ENCODE measurements around the gene CST6. TPM values are rescaled to one million over a fixed set of nuclear protein-coding genes. Genes with fewer than 3 reads are reported as not detected.

The CST6 gene
- polyA plus RNA-seq, 1 experiment, result 5.9 TPM

- ChIA-PET POLR2A (no interaction called here), CTCF (interaction anchor here (7.7 kb wide), 1 partner anchor 9 kb away, joined by 48 read pairs; no protein-coding TSS in a partner anchor)
- no peak for DNase-seq (ENCODE audit: low read depth)
- H3K4me3 ChIP-seq (ENCODE audit: low read depth, low read length), result no peak overlapping the region
- no peaks in the 10 kb centered on the region for H3K27me3 ChIP-seq (ENCODE audit: control insufficient read depth, insufficient read depth, low read length)
- no peaks in the 10 kb centered on the region for H3K36me3 ChIP-seq (ENCODE audit: control insufficient read depth, insufficient read depth, low read length)
- TF ChIP-seq, protein P1, sequence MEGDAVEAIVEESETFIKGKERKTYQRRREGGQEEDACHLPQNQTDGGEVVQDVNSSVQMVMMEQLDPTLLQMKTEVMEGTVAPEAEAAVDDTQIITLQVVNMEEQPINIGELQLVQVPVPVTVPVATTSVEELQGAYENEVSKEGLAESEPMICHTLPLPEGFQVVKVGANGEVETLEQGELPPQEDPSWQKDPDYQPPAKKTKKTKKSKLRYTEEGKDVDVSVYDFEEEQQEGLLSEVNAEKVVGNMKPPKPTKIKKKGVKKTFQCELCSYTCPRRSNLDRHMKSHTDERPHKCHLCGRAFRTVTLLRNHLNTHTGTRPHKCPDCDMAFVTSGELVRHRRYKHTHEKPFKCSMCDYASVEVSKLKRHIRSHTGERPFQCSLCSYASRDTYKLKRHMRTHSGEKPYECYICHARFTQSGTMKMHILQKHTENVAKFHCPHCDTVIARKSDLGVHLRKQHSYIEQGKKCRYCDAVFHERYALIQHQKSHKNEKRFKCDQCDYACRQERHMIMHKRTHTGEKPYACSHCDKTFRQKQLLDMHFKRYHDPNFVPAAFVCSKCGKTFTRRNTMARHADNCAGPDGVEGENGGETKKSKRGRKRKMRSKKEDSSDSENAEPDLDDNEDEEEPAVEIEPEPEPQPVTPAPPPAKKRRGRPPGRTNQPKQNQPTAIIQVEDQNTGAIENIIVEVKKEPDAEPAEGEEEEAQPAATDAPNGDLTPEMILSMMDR (IDR thresholded peaks at IDR 0.05; ENCODE audit: insufficient read depth, low read depth, low read length), result no peak
These were observed 1.9 kb downstream of the CST6 start for GRCh38 chr11:66013762-66014100.

DNA sequence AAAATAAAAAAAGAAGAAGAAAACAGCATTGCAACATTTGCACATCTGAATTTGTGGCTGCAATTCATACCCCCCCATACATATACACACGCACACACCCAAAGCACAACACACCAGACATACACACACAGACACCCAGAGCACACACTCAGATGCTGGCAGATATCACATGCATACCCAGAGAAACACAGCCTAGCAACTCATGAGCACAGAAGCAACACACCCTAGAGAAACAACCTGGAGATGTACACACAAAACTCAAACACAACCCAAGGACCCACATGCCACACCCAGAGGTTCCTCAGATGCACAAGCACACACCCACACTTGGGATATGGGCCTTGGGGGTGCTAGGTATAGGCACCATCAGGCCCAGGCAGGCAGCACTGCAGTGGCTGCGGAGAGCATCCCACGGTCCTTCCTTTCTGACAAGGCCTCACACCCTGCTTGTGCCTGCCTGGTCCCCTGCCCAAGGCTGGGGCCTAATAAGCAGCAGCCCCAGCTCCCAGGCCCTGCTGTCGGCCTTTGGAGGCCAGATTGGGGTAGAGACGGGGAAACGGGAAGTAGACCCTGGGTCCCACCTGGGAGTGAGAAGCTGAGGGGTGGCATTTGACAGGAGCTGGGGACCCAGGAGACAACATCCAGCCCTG, 3.1 kb downstream of the CST6 start:
- no peaks in the 10 kb centered on the region for H3K36me3 ChIP-seq (ENCODE audit: control insufficient read depth, insufficient read depth, low read length)
- TF ChIP-seq, protein P1 (IDR thresholded peaks at IDR 0.05; ENCODE audit: insufficient read depth, low read depth, low read length), result no peak
- POLR2A ChIA-PET, result no interaction called here
- H3K27me3 ChIP-seq (ENCODE audit: control insufficient read depth, insufficient read depth, low read length), result no peaks in the 10 kb centered on the region
- no peak overlapping the region for H3K4me3 ChIP-seq (ENCODE audit: low read depth, low read length)
- CTCF ChIA-PET, result interaction anchor here (0.7 to 1.2 kb wide), 4 partner anchors 11 to 295 kb away, joined by 3 to 4 read pairs (median 3); partner anchors contain the start of genes CATSPER1 and RNASEH2C
- no peak for DNase-seq (ENCODE audit: low read depth)

GRCh38 chr11:66015454-66015881, 3.7 kb downstream of the CST6 start:
- TF ChIP-seq, protein P1 (IDR thresholded peaks at IDR 0.05; ENCODE audit: insufficient read depth, low read depth, low read length), result no peak
- ChIA-PET POLR2A (no interaction called here), CTCF (interaction anchor here (0.7 to 1.2 kb wide), 4 partner anchors 11 to 295 kb away, joined by 3 to 4 read pairs (median 3); partner anchors contain the start of genes CATSPER1 and RNASEH2C)

GRCh38 chr11:66015936-66016792, 4.4 kb downstream of the CST6 start:
- no peak for DNase-seq (ENCODE audit: low read depth)
- Histone ChIP-seq H3K36me3 (ENCODE audit: control insufficient read depth, insufficient read depth, low read length) (no peaks in the 10 kb centered on the region), H3K27me3 (ENCODE audit: control insufficient read depth, insufficient read depth, low read length) (no peaks in the 10 kb centered on the region), H3K4me3 (ENCODE audit: low read depth, low read length) (no peak overlapping the region)
- TF ChIP-seq, protein P1 (IDR thresholded peaks at IDR 0.05; ENCODE audit: insufficient read depth, low read depth, low read length), result no peak
- ChIA-PET POLR2A (no interaction called here), CTCF (interaction anchor here (0.7 to 1.2 kb wide), 3 partner anchors 20 to 296 kb away, joined by 3 to 4 read pairs (median 3); partner anchors contain the start of gene RNASEH2C)

More at GRCh38 chr11:66015454-66015881, 3.7 kb downstream of the CST6 start:
- Histone ChIP-seq H3K27me3 (ENCODE audit: control insufficient read depth, insufficient read depth, low read length) (no peaks in the 10 kb centered on the region), H3K36me3 (ENCODE audit: control insufficient read depth, insufficient read depth, low read length) (no peaks in the 10 kb centered on the region), H3K4me3 (ENCODE audit: low read depth, low read length) (no peak overlapping the region)
- DNase-seq (ENCODE audit: low read depth), result no peak

- no peaks in the 10 kb centered on the region for H3K27me3 ChIP-seq (ENCODE audit: control insufficient read depth, insufficient read depth, low read length)
- H3K36me3 ChIP-seq (ENCODE audit: control insufficient read depth, insufficient read depth, low read length), result no peaks in the 10 kb centered on the region
- H3K4me3 ChIP-seq (ENCODE audit: low read depth, low read length), result no peak overlapping the region
- ChIA-PET POLR2A (no interaction called here), CTCF (no interaction called here)
- TF ChIP-seq, protein P1 (IDR thresholded peaks at IDR 0.05; ENCODE audit: insufficient read depth, low read depth, low read length), result no peak
- no peak for DNase-seq (ENCODE audit: low read depth)
These were observed 5.0 kb downstream of the CST6 start for GRCh38 chr11:66016793-66017177.

Data from BJ (cell line).